Mesenchymal stem cell (in vitro differentiated cells and primary cell): ENCODE measurements around the gene PITPNB.

Source experiments
- DNase-seq: peaks from one replicate; pipeline ENCODE4 v3.0.0-alpha.2; 2013
- H2AFZ ChIP-seq: one replicate; pipeline ENCODE4 v1.6.1; 2013; ENCODE audit warnings: low read depth, mild to moderate bottlenecking, control low read depth, inconsistent platforms, low read length, moderate library complexity
- H2AK5ac ChIP-seq: 2 replicates; pipeline ENCODE4 v1.6.1; 2013; ENCODE audit warnings: low read length, moderate library complexity, mild to moderate bottlenecking, inconsistent platforms; ENCODE audit not compliant: severe bottlenecking
- H2BK120ac ChIP-seq: one replicate; pipeline ENCODE4 v1.6.1; 2013; ENCODE audit warnings: low read depth, mild to moderate bottlenecking, inconsistent platforms, low read length, moderate library complexity
- H2BK12ac ChIP-seq, 2 experiments: one replicate each; pipeline ENCODE4 v1.6.1; 2013; ENCODE audit warnings: inconsistent platforms in 2 of 2, low read length in 2 of 2, mild to moderate bottlenecking in 2 of 2, moderate library complexity in 2 of 2, control low read depth in 1 of 2
- H2BK15ac ChIP-seq: one replicate; pipeline ENCODE4 v1.6.1; 2013; ENCODE audit warnings: mild to moderate bottlenecking, low read depth, inconsistent platforms; ENCODE audit not compliant: poor library complexity, severe bottlenecking
- H2BK5ac ChIP-seq: 2 replicates; pipeline ENCODE4 v1.6.1; 2013; ENCODE audit warnings: low read depth, mild to moderate bottlenecking, low read length, control low read depth, inconsistent platforms; ENCODE audit not compliant: poor library complexity, severe bottlenecking
- H3K14ac ChIP-seq, 2 experiments: one replicate each; pipeline ENCODE4 v1.6.1; 2013; ENCODE audit warnings: inconsistent platforms in 2 of 2, low read length in 2 of 2, control low read depth in 1 of 2, mild to moderate bottlenecking in 1 of 2, moderate library complexity in 1 of 2
- H3K18ac ChIP-seq, 2 experiments: one replicate each; pipeline ENCODE4 v1.6.1; 2013; ENCODE audit warnings: inconsistent platforms in 2 of 2, low read length in 2 of 2, control low read depth in 1 of 2, low read depth in 1 of 2, mild to moderate bottlenecking in 1 of 2
- H3K23ac ChIP-seq, 2 experiments: one replicate each; pipeline ENCODE4 v1.6.1; 2013; ENCODE audit warnings: inconsistent platforms in 2 of 2, low read length in 2 of 2, mild to moderate bottlenecking in 2 of 2, moderate library complexity in 2 of 2, control low read depth in 1 of 2
- H3K27ac ChIP-seq: 2 replicates; pipeline ENCODE4 v1.5.1; 2013; ENCODE audit warnings: mild to moderate bottlenecking, moderate library complexity, low read length, control low read depth, inconsistent platforms; ENCODE audit not compliant: poor library complexity, severe bottlenecking
- H3K27me3 ChIP-seq, 2 experiments: 2 replicates each; pipeline versions ENCODE4 v1.6.1 to v1.7.0; 2013; ENCODE audit warnings: low read length in 2 of 2, mild to moderate bottlenecking in 2 of 2, moderate library complexity in 2 of 2, control low read depth in 1 of 2, inconsistent platforms in 1 of 2; ENCODE audit not compliant: control insufficient read depth in 1 of 2, insufficient read depth in 1 of 2
- H3K36me3 ChIP-seq, 2 experiments: 2 replicates each; pipeline versions ENCODE4 v1.6.1 to v1.7.0; 2013; ENCODE audit warnings: low read length in 2 of 2, control low read depth in 1 of 2, inconsistent platforms in 1 of 2, low read depth in 1 of 2, mild to moderate bottlenecking in 1 of 2; ENCODE audit not compliant: insufficient read depth in 2 of 2, control insufficient read depth in 1 of 2
- H3K4ac ChIP-seq, 2 experiments: one replicate each; pipeline ENCODE4 v1.6.1; 2013; ENCODE audit warnings: inconsistent platforms in 2 of 2, low read length in 2 of 2, mild to moderate bottlenecking in 2 of 2, moderate library complexity in 2 of 2, control low read depth in 1 of 2, low read depth in 1 of 2
- H3K4me1 ChIP-seq: 2 replicates; pipeline ENCODE4 v1.6.1; 2013; ENCODE audit warnings: low read depth, low read length, control low read depth; ENCODE audit not compliant: control insufficient read depth, insufficient read depth
- H3K4me2 ChIP-seq: 2 replicates; pipeline ENCODE4 v1.6.1; 2013; ENCODE audit warnings: low read length, mild to moderate bottlenecking, inconsistent platforms; ENCODE audit not compliant: poor library complexity, severe bottlenecking
- H3K4me3 ChIP-seq, 2 experiments: 2 replicates each; pipeline versions ENCODE4 v1.5.1 to v1.7.0; 2013; ENCODE audit warnings: low read length in 2 of 2, mild to moderate bottlenecking in 2 of 2, control low read depth in 1 of 2, low read depth in 1 of 2; ENCODE audit not compliant: insufficient read depth in 1 of 2
- H3K79me1 ChIP-seq: replicated peaks from 2 replicates; pipeline ENCODE4 v1.6.1; 2013; ENCODE audit warnings: mild to moderate bottlenecking, control low read depth, low read length, inconsistent platforms; ENCODE audit not compliant: poor library complexity, severe bottlenecking
- H3K9ac ChIP-seq: 2 replicates; pipeline ENCODE4 v1.7.0; 2013; ENCODE audit warnings: mild to moderate bottlenecking, low read length, moderate library complexity
- H3K9me3 ChIP-seq: 2 replicates; pipeline ENCODE4 v1.7.0; 2013; ENCODE audit warnings: mild to moderate bottlenecking, low read length; ENCODE audit not compliant: control insufficient read depth
- H4K8ac ChIP-seq: one replicate; pipeline ENCODE4 v1.6.1; 2013; ENCODE audit warnings: inconsistent platforms, mild to moderate bottlenecking, low read length, moderate library complexity
- H4K91ac ChIP-seq: one replicate; pipeline ENCODE4 v1.6.1; 2013; ENCODE audit warnings: mild to moderate bottlenecking, low read length, inconsistent platforms
- WGBS: methylation state at CpG from one replicate; pipeline ENCODE4 v1.1.7; 2013; ENCODE audit warnings: mixed read lengths; 5-methylcytosine and 5-hydroxymethylcytosine counted together

PITPNB gene

DNA sequence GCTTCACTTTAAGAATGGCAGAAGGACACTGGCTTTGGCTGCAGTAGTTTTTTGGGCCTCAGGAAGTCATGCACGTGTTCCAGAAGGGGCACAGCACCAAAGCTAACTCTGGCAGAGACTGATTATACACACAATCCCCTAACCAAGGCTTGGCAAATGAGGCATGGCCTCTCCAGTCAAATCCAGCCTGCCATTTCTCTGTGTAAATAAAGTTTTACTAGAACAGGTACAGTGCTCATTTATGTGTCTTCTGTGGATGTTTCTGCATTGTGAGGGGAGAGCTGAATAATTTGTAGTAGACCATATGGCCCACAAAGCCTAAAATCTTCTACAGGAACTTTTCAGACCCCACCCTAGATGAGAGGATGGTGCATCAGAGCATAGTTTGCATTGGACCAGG is 71.1 kb downstream of the PITPNB start:
- Histone ChIP-seq H3K18ac (no peak overlapping the region), H3K4me1 (peaks cover 4% of the 10 kb centered on the region), H3K36me3 (peaks cover 45 to 68% of the 10 kb centered on the region in 2 experiments), H2BK12ac (no peak overlapping the region), H3K4ac (no peak overlapping the region), H3K79me1 (peaks cover 21% of the 10 kb centered on the region), H2AK5ac (no peak overlapping the region), H3K27me3 (no peaks in the 10 kb centered on the region), H2AFZ (no peak overlapping the region), H2BK15ac (no peak overlapping the region), H2BK120ac (no peak overlapping the region), H3K4me3 (no peak overlapping the region), H4K8ac (no peak overlapping the region), H3K23ac (no peak overlapping the region), H2BK5ac (no peak overlapping the region), H3K4me2 (no peak overlapping the region), H3K9me3 (no peaks in the 10 kb centered on the region), H3K14ac (no peak overlapping the region), H4K91ac (no peak overlapping the region), H3K27ac (no peak overlapping the region), H3K9ac (no peak overlapping the region)
- WGBS = 92% methylated on average over 1 of the region's 1 CpG
- DNase-seq = no peak

DNA sequence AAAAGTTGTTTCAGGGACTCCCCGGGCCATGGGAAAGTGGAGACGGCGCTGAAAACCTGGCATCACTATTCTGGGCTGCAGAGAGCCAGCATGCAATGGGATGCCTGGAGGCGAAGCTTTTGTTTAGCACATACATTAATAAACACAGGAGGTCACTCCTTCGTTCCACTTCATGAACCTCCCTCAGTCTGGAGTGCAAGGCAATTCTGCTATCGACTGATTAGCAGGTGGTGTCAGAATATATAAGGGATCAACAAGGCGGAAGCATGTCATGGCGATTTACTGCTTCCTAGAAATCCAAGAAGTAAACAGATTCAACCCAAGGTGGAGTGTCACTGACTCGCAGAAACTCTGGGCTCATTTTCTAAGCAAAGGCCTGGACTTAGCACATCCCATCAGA is 72.1 kb downstream of the PITPNB start:
- no peak overlapping the region for H4K8ac ChIP-seq
- WGBS = 94% methylated on average over 9 of the region's 9 CpGs
- no peak overlapping the region for H2AK5ac ChIP-seq

GRCh38 chr22:27846248-27846757 is 72.8 kb downstream of the PITPNB start:
- no peaks in the 10 kb centered on the region for H3K27me3 ChIP-seq

More for the DNA sequence above, 72.1 kb downstream of the PITPNB start:
- H3K4me1 ChIP-seq = peaks cover 4% of the 10 kb centered on the region
- no peak overlapping the region for H3K23ac ChIP-seq
- no peak overlapping the region for H3K9ac ChIP-seq
- no peak for DNase-seq
- no peak overlapping the region for H3K14ac ChIP-seq
- H3K27me3 ChIP-seq = no peaks in the 10 kb centered on the region
- no peak overlapping the region for H2BK120ac ChIP-seq
- peaks cover 44 to 57% of the 10 kb centered on the region in 2 experiments for H3K36me3 ChIP-seq
- H3K4me2 ChIP-seq = no peak overlapping the region
- H4K91ac ChIP-seq = no peak overlapping the region
- H3K79me1 ChIP-seq = peaks cover 19% of the 10 kb centered on the region
- no peaks in the 10 kb centered on the region for H3K9me3 ChIP-seq
- no peak overlapping the region for H2BK12ac ChIP-seq
- H2AFZ ChIP-seq = no peak overlapping the region
- H3K4ac ChIP-seq = no peak overlapping the region
- no peak overlapping the region for H3K4me3 ChIP-seq
- no peak overlapping the region for H2BK5ac ChIP-seq
- no peak overlapping the region for H2BK15ac ChIP-seq
- no peak overlapping the region for H3K18ac ChIP-seq
- no peak overlapping the region for H3K27ac ChIP-seq

DNA sequence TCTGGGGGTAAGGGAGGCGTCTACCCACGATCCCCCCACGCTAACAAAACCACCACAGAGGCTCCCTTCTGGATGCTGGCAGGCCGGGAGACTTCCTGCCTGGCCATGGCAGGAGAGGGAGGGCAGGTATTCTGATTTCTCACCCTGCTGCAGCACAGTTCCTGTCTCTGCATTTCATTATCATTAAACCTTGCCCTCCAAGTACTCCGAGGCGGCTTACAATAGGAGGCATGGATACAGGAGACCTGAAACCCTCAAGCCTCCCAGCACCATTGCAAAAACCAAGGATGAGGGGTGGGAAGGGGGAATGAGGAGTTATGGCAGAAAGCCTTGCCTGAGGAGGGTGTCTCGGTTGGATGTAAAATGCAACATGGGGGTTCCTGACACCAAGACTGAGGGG is 73.4 kb downstream of the PITPNB start:
- Histone ChIP-seq H3K4me1 (peaks cover 4% of the 10 kb centered on the region), H3K9me3 (no peaks in the 10 kb centered on the region), H3K23ac (no peak overlapping the region), H2BK5ac (no peak overlapping the region), H2AK5ac (no peak overlapping the region), H2BK15ac (no peak overlapping the region), H3K18ac (no peak overlapping the region), H3K4me3 (no peak overlapping the region), H4K8ac (peak overlapping the region; percentile 19), H3K14ac (no peak overlapping the region), H3K4me2 (no peak overlapping the region), H3K27me3 (no peaks in the 10 kb centered on the region), H3K4ac (no peak overlapping the region), H3K27ac (no peak overlapping the region), H3K79me1 (peaks cover 15% of the 10 kb centered on the region), H3K36me3 (peaks cover 44 to 45% of the 10 kb centered on the region in 2 experiments), H2BK12ac (no peak overlapping the region), H2BK120ac (no peak overlapping the region), H3K9ac (no peak overlapping the region), H2AFZ (no peak overlapping the region), H4K91ac (no peak overlapping the region)
- 92% methylated on average over 7 of the region's 7 CpGs for WGBS
- DNase-seq = no peak

More at GRCh38 chr22:27846248-27846757, 72.8 kb downstream of the PITPNB start:
- DNase-seq = no peak
- Histone ChIP-seq H3K9me3 (no peaks in the 10 kb centered on the region), H3K23ac (no peak overlapping the region), H2AFZ (no peak overlapping the region), H2BK120ac (no peak overlapping the region), H3K4ac (no peak overlapping the region), H4K91ac (no peak overlapping the region), H3K14ac (no peak overlapping the region), H2BK5ac (no peak overlapping the region), H3K9ac (no peak overlapping the region), H4K8ac (no peak overlapping the region), H2AK5ac (no peak overlapping the region), H2BK12ac (no peak overlapping the region), H3K18ac (no peak overlapping the region), H3K27ac (no peak overlapping the region), H3K4me3 (no peak overlapping the region), H3K4me2 (no peak overlapping the region), H3K4me1 (peaks cover 4% of the 10 kb centered on the region), H3K79me1 (peaks cover 18% of the 10 kb centered on the region), H2BK15ac (no peak overlapping the region), H3K36me3 (peaks cover 43 to 51% of the 10 kb centered on the region in 2 experiments)
- WGBS = 100% methylated on average over 5 of the region's 5 CpGs
